ENCODE measurements around the gene CLCN6. TPM values are rescaled to one million over a fixed set of nuclear protein-coding genes. Genes with fewer than 3 reads are reported as not detected.

The CLCN6 gene
- total RNA-seq, 2 donors from 2014 or later, result 13.4 to 45.0 TPM

DNA sequence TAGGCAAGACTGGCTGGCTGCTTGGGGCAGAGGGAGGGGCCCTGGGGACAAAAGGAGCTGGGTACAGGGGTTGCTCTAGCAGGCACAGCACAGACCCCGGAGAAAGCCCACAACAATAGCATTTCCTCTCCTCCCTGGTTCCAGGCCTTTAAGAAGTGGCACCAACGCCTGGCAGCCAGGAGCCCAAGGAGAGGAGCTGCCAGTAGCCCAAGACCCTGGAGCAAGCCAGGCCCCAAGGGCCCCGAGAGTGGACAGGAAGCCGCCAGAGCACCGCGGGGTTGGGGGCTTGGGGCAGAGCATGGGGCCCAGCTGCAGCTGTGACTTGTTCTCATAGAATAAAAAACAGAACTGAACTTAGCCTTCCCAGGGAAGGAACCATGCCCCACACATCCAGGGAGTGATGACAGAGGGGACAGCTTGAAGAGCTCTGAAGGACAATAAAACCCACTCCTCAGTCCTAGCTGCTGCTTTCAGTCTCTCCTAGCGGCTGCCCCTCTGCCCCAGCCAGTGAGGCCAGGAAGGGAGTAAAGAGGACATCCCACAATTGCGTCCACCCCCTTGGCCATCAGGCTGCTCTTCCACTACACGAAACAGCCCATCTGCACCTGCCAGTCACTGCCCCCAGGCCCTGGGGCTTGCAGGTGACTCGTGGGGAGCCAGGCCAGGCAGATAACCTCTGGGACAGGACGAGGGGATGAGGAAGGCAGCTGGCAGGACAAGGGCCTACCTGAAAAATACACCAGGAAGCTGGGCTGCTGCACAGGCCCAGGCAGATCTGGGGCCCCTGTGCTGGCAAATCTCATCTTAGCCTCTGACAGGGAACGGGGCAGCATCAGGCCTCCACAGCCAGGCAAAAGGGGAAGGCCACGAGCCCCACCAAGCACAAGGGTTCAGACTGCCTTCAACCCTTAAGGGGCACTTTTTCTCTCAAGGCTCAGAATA, 16.6 kb upstream of the CLCN6 start:
- WGBS, result 66% methylated on average over 13 of the region's 13 CpGs
- Histone ChIP-seq H3K27me3 (replicated peaks; ENCODE audit: insufficient read depth) (no peaks in the 10 kb centered on the region), H3K27ac (peak overlapping the region; percentile 84 to 86), H3K9me3 (no peaks in the 10 kb centered on the region), H3K36me3 (peaks cover 0 to 8% of the 10 kb centered on the region in 2 donors), H3K4me1 (replicated peaks) (peaks cover 8% of the 10 kb centered on the region), H3K4me3 (no peak overlapping the region)
- intact Hi-C loops (cut with DNase I), result loop anchor here (5.0 kb wide), 1 partner anchor 52 kb away; the partner anchor contains the start of gene AGTRAP
- TF ChIP-seq POLR2A (IDR thresholded peaks at IDR 0.05), result no peak
- TF ChIP-seq POLR2AphosphoS5 (IDR thresholded peaks at IDR 0.05), result no peak
- TF ChIP-seq, protein P1, sequence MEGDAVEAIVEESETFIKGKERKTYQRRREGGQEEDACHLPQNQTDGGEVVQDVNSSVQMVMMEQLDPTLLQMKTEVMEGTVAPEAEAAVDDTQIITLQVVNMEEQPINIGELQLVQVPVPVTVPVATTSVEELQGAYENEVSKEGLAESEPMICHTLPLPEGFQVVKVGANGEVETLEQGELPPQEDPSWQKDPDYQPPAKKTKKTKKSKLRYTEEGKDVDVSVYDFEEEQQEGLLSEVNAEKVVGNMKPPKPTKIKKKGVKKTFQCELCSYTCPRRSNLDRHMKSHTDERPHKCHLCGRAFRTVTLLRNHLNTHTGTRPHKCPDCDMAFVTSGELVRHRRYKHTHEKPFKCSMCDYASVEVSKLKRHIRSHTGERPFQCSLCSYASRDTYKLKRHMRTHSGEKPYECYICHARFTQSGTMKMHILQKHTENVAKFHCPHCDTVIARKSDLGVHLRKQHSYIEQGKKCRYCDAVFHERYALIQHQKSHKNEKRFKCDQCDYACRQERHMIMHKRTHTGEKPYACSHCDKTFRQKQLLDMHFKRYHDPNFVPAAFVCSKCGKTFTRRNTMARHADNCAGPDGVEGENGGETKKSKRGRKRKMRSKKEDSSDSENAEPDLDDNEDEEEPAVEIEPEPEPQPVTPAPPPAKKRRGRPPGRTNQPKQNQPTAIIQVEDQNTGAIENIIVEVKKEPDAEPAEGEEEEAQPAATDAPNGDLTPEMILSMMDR (IDR thresholded peaks at IDR 0.05), result no peak
- no peak for DNase-seq (ENCODE audit: low spot score)

DNA sequence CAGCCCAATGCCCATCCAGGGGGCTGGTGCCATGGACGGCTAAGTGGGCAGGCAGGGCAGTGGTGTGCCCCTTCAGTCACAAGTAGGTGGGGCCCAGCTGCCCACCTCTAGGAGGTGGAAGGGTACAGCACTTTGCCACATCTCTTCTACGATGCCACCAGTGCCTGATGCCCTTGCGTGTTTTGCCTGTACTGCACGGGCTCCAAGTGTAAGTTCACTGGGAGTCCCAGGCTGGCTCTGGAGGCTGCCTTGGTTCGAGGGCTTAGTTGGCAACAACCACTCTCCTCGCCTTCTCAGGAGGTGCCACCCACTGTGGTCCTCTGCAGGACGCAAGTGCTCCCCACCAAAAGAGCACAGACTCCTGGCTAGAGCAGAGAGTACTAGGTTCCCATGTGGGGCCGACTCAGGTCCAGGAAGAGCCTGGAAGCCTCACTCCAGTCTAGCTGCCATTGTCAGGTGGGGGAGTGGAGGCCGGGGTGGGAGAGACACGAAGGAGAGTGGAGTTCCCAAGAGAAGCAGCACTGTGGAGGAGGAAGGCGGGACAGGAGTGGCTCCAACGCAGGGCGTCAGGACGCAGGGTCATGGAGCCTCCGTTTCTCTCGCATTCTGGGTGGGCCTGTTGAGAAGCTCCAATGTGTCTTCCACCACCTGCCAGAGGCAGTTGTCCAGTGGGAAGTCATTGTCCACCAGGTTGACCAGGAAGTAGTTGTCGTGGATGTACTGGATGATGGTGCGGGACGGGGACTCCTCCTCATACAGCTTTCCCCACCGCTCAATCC, 15.7 kb upstream of the CLCN6 start:
- intact Hi-C loops (cut with DNase I), result no loop called here
- TF ChIP-seq, protein P1 (IDR thresholded peaks at IDR 0.05), result no peak
- TF ChIP-seq POLR2AphosphoS5 (IDR thresholded peaks at IDR 0.05) (no peak), POLR2A (IDR thresholded peaks at IDR 0.05) (no peak)
- Histone ChIP-seq H3K27me3 (replicated peaks; ENCODE audit: insufficient read depth) (no peaks in the 10 kb centered on the region), H3K4me3 (no peak overlapping the region), H3K9me3 (no peaks in the 10 kb centered on the region), H3K27ac (peak overlapping the region; percentile 84 to 86), H3K36me3 (peaks cover 0 to 16% of the 10 kb centered on the region in 2 donors), H3K4me1 (replicated peaks) (peaks cover 8% of the 10 kb centered on the region)
- WGBS, result 74% methylated on average over 20 of the region's 20 CpGs
- no peak for DNase-seq (ENCODE audit: low spot score)

DNA sequence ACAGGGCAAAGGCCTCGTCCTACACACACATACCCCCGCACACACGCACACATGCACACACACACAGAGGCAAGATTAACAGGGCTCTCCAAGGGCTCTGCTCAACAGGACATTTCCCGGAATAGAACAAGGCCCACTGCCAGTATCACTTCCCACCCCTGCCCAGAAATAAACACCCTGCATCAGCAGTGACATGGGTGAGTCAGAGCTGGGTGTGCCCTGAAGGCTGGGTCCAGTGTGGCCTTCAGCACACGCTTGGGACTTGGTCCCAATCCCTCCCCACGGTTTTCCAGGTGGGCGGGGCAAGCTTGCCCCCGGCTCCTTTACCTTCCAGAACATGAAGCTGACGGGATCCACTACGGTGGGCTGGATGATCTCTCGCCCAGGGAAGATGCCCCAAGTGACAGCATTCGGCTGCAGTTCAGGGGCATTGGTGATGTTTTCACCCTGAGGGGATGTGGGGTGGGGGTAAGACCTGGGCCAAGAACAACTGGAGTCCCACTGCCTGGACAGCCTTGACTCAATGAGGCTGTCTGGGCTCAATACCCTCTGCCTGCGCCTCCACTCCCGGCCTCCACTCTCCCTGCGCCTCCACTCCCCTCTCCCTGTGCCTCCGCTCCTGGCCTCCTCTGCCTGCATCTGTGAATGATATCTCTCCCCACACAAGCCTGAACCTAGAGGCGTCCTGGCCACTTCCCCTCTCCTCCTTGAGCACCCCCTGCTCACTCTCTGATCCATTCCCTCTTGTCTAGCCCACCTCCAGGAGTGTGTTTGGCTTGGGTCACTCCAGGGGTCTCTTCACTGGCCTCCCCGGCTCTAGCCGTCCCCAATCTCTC, 14.9 kb upstream of the CLCN6 start:
- WGBS, result 60% methylated on average over 19 of the region's 19 CpGs
- H3K4me3 ChIP-seq, result no peak overlapping the region
- intact Hi-C loops (cut with DNase I), result no loop called here
- peaks cover 8% of the 10 kb centered on the region for H3K4me1 ChIP-seq (replicated peaks)
- peak; percentile 83 for DNase-seq (ENCODE audit: low spot score)
- TF ChIP-seq POLR2AphosphoS5 (IDR thresholded peaks at IDR 0.05) (peak; percentile 97), POLR2A (IDR thresholded peaks at IDR 0.05) (peak; percentile 72)
- TF ChIP-seq, protein P1 (IDR thresholded peaks at IDR 0.05), result no peak
- no peaks in the 10 kb centered on the region for H3K27me3 ChIP-seq (replicated peaks; ENCODE audit: insufficient read depth)
- H3K9me3 ChIP-seq, result no peaks in the 10 kb centered on the region
- peak overlapping the region; percentile 84 to 86 for H3K27ac ChIP-seq
- peaks cover 0 to 16% of the 10 kb centered on the region in 2 donors for H3K36me3 ChIP-seq

DNA sequence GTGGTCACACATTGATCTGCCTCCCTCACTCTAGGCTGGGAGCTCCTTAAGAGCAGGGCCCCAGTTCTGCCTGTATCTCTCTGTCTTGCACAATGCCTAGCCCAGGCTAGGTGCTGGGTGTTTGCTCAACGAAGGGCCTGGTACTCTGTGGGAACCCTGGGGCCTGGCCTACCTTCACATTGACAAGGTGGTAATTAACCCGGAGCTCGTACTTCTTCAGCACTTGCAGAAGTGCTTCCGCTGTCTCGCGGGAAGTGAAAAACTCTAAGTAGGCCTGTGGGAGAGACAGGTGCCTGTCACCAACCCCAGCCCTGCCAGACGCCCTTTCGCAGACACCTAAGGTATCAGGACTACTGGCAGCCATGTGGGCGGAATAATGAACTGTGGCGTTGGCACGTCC, 13.9 kb upstream of the CLCN6 start:
- intact Hi-C loops (cut with DNase I), result no loop called here

More for the DNA sequence above, 13.9 kb upstream of the CLCN6 start:
- H3K9me3 ChIP-seq, result no peaks in the 10 kb centered on the region
- WGBS, result 83% methylated on average over 11 of the region's 11 CpGs
- no peak overlapping the region for H3K4me3 ChIP-seq
- H3K27ac ChIP-seq, result peak overlapping the region; percentile 84 to 86
- H3K4me1 ChIP-seq (replicated peaks), result peaks cover 7% of the 10 kb centered on the region
- no peak for DNase-seq (ENCODE audit: low spot score)
- peaks cover 0 to 16% of the 10 kb centered on the region in 2 donors for H3K36me3 ChIP-seq
- H3K27me3 ChIP-seq (replicated peaks; ENCODE audit: insufficient read depth), result no peaks in the 10 kb centered on the region
- TF ChIP-seq, protein P1 (IDR thresholded peaks at IDR 0.05), result no peak
- no peak for TF ChIP-seq POLR2AphosphoS5 (IDR thresholded peaks at IDR 0.05)
- TF ChIP-seq POLR2A (IDR thresholded peaks at IDR 0.05), result no peak

All from prostate gland (tissue), 2 donors.